Hematopoietic multipotent progenitor cell treated with erythropoietin and hydrocortisone succinate and interleukin-3 and kit ligand, for 6 days (in vitro differentiated cells): ENCODE measurements around the gene LRP1-AS.

Source experiments
- DNase-seq: peaks from one replicate; pipeline ENCODE4 v3.0.0-alpha.2; 2015

Gene LRP1-AS

GRCh38 chr12:57179331-57180086, 32.1 kb upstream of the LRP1-AS start:
- DNase-seq = no peak

DNA sequence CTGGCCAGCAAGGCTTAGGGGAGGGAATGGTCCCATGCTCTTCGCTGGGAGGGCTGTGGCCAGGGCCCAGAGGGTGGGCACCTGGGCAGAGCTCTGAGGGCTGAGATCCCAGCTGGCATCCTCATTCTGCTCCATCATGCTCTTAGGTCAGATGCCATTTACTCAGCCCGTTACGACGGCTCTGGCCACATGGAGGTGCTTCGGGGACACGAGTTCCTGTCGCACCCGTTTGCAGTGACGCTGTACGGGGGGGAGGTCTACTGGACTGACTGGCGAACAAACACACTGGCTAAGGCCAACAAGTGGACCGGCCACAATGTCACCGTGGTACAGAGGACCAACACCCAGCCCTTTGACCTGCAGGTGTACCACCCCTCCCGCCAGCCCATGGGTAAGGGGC, 30.8 kb upstream of the LRP1-AS start:
- DNase-seq = no peak

DNA sequence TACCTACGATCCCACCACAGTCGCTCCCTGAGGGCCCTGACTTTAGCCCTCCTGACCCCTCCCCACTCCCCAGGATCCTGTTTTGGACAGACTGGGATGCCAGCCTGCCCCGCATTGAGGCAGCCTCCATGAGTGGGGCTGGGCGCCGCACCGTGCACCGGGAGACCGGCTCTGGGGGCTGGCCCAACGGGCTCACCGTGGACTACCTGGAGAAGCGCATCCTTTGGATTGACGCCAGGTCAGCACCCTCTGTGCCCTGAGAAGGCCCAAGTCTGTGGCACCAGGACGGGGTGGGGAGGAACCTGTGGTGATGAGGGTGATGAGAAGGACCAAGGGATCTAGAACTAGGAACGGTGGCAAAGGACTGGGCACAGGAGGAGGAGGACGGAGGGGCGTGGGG, 29.9 kb upstream of the LRP1-AS start:
- no peak for DNase-seq

GRCh38 chr12:57176846-57177245, 29.4 kb upstream of the LRP1-AS start:
- DNase-seq = peak; percentile 41

DNA sequence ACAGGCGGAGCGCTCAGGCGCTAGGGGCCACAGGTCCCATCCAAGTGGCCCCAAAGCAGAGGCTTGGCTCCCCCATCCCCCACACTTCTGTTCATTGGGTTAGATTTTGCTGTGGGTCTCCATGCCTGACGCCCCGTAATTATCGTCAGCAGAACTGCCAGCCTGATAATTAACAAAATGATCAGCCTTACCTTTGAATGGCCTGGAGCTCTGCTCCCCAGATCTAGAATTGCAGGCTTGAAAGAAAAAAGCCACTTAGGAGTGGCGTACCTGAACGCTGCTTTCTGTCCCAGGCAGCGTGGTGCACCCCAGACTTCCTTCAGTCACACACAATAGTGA, 28.7 kb upstream of the LRP1-AS start:
- no peak for DNase-seq

DNA sequence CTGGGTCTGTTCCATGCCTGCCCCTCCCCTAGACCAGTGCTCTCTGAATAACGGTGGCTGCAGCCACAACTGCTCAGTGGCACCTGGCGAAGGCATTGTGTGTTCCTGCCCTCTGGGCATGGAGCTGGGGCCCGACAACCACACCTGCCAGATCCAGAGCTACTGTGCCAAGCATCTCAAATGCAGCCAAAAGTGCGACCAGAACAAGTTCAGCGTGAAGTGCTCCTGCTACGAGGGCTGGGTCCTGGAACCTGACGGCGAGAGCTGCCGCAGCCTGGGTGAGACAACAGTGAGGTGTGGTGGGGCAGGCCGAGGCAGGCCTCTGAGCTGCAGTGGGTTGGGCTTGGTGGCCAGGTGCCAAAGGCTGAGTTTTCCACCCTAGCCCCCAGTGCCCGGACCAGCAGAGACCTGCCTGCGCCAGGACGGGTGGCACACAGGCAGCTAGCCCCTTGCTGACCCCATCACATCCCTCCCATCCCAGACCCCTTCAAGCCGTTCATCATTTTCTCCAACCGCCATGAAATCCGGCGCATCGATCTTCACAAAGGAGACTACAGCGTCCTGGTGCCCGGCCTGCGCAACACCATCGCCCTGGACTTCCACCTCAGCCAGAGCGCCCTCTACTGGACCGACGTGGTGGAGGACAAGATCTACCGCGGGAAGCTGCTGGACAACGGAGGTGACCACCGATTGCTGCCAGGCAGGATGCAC, 28.2 kb upstream of the LRP1-AS start:
- DNase-seq = peak; percentile 76

DNA sequence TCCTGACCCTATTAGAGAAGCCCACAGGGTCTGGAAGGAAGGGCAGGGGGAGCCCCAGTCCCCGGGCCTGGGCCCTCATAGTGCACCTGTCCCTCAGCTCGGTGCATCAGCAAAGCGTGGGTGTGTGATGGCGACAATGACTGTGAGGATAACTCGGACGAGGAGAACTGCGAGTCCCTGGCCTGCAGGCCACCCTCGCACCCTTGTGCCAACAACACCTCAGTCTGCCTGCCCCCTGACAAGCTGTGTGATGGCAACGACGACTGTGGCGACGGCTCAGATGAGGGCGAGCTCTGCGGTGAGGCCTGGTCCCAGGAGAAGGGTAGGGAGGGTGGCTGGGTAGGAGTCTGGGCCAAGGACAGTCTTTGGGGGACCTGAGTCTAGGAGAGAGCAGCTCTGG, 26.3 kb upstream of the LRP1-AS start:
- no peak for DNase-seq

GRCh38 chr12:57173089-57173488, 25.7 kb upstream of the LRP1-AS start:
- peak; percentile 71 for DNase-seq

DNA sequence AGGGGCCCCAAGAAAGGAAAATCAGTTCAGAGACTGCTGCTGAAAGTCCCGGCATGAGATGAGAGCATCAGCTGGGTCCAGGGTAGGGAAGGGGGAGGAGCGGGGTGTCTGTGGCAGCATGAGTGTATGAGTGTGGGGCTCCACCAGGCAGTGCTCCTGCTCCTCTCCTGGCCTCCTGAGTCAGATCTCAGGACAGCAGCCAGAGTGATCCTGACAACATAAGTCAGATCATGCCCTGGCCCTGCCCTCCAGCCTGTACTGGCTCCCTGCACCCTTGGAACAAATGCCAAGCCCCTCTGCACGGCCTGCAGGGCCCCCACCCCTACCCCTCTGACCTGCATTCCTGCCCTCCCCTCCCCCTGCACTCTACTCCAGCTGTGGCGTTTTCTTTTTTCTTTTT, 24.2 kb upstream of the LRP1-AS start:
- DNase-seq = no peak

DNA sequence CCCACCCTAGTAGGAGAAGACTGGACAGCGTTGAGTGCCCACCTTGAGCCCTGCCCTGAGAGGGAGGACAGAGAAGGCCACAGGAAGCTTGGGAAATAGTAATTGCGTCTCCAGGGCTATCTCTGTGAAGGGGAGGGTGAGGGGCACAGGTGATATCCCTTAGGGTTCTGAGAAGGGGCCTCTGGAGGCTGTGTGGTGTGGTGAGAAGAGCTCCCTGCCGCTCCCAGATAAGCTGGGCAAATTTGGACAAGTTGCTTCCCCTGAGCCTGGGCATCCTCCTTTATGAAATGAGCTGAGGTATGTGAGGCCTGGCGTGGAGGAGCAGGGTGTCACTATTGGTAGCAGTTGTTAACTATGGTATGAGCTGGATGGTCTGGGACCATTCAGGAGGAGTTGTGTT, 23.5 kb upstream of the LRP1-AS start:
- peak; percentile 50 for DNase-seq

- DNase-seq = no peak
These were observed 23.0 kb upstream of the LRP1-AS start for GRCh38 chr12:57170408-57170807.

GRCh38 chr12:57169969-57170368, 22.6 kb upstream of the LRP1-AS start:
- DNase-seq = no peak

DNA sequence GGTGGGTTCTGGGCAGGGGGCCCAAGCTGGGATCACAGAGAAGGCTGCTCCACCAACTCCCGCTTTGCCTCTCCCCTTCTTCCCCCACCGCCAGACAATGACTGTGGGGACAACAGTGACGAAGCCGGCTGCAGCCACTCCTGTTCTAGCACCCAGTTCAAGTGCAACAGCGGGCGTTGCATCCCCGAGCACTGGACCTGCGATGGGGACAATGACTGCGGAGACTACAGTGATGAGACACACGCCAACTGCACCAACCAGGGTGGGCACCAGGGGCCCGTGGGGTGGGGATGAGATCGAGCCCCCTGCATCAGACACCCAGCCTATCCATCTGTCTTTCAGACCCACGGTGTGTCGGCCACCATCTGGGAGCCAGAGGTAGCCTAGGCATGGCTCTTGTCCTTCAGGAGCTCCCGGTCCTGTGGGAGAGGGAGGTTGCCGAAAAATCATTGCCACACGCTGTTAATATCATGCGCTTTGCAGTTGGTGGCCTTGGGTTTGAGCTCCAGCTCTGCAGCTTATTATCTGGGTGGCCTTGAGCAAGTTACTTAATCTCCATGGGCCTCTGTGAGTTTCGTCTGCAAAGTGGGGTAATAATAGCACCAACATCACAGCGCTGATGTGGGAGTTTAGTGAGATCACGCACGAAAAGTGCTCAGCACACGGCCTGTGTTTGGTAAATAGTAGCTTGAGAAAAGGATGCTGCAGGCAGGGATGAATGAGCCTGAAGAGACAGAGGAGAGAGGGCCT, 21.8 kb upstream of the LRP1-AS start:
- DNase-seq = no peak

- no peak for DNase-seq
These were observed 20.6 kb upstream of the LRP1-AS start for GRCh38 chr12:57168058-57168457.

DNA sequence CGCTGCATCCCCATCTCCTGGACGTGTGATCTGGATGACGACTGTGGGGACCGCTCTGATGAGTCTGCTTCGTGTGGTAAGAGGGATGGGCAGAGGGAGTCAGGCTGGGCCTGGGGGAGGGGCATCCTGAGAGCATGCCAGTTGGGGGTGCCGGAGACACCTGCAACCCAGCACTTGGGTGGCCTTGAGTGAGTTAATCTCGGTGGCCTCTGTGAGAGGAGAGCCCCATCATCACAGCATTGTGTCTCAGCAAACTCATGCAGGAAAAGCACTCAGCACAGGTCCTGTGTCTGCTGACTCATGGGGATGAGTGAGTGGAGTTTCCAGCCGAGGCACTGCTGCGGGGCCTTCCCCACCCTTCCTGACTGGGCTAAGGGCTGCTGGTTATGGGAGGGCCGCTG, 19.6 kb upstream of the LRP1-AS start:
- DNase-seq = peak; percentile 33

DNA sequence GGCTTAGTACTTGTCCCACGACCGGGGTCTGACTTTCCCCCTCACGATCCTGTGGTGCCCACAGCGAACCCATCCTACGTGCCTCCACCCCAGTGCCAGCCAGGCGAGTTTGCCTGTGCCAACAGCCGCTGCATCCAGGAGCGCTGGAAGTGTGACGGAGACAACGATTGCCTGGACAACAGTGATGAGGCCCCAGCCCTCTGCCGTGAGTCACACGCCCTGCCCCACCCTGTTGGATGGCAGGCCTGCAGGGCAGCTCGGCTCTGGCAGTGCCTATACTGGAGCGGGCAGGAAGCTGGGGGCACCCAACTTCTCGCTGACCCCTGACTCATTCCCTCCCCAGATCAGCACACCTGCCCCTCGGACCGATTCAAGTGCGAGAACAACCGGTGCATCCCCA, 18.3 kb upstream of the LRP1-AS start:
- DNase-seq = no peak

DNA sequence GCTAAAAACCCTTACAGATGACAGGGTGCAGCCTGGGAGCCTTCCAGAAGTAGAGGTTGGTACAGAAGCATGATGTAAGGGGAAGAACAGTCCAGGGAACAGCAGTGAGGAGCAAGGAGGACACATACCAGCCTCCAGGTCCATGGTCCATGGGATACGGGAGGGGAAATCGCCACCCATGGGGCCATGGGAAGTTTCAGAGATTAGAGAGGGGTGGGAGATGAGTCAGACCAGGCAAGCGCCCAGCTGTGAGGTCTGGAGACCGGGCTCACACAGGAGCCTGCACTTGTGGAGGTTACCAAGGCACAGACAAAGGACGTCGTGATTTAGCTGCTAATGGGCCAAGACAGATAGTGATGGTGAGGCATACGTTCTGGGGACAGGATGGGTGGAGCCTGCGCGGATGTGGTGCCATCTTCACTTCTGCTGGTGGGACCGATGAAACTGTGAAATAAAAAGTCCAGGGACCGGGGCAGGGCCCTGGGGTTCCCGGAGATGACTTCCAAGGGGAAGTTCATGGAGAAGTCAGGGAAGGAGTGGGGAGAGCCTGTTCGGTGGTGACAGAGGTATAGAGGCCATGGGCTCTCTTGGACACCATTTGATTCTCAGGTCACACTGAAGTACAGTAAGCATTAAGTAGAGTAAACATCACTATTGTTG, 17.7 kb upstream of the LRP1-AS start:
- DNase-seq = no peak

GRCh38 chr12:57164454-57164853, 17.0 kb upstream of the LRP1-AS start:
- DNase-seq = no peak

GRCh38 chr12:57162553-57163125, 15.2 kb upstream of the LRP1-AS start:
- DNase-seq = no peak

- DNase-seq = no peak
These were observed 14.1 kb upstream of the LRP1-AS start for GRCh38 chr12:57161491-57161890.

- DNase-seq = no peak
These were observed 13.3 kb upstream of the LRP1-AS start for GRCh38 chr12:57160741-57161140.

DNA sequence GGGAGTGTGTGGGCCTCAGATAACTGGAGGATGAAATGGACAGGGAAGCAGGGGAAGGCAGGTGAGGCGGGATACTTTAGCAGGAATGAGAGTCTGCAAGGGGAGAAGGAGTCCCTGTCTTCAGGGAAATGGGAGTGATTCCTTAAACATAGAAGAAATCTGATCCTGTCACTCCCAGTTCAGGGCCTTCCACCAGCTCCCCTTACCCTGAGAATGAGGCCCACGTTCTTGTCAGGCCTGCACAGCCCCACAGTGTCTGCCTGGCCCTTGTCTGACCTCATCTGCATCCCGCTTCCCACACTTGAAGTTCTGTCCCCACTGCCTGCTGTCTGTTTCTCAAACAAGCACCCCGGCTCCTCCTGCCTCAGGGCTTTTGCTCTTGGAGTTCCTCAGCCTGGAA, 12.6 kb upstream of the LRP1-AS start:
- DNase-seq = no peak

DNA sequence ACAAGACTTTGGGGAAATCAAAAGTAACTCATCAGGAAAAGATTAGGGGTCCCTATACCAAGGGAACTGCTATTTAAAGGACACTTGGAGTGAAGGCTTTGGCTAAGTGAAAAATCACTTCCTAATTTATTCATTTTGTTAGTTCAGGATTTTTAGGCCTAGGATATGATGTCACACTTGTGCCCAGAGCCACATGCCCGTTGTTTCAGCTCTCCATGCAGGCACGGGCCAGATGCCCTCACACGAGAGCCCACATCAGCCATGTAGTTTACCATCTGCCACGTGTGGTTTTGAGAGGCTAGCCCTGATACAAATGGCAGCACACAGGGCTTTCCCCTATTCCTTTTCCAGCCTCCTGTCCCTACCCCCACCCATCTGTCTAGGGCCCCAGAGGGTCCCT, 11.9 kb upstream of the LRP1-AS start:
- DNase-seq = no peak
